Epithelial cell of proximal tubule (primary cell): ENCODE results near the gene FBXO44. TPM values are rescaled to one million over a fixed set of nuclear protein-coding genes. Genes with fewer than 3 reads are reported as not detected.
A peak's percentile ranks its signal among the peaks of the same experiment; 100 is the strongest.
"Not testable (repeated sequence)": the region's sequence is repeated elsewhere in the genome, so short reads cannot be mapped to it uniquely, and the experiment has no call there.

Experiments
- DNase-seq: peaks from one replicate; pipeline ENCODE4 v3.0.0-alpha.2; 2011; ENCODE audit warnings: low read depth
- H3K4me3 ChIP-seq: 2 replicates; pipeline ENCODE4 v1.5.1; 2011; ENCODE audit warnings: low read depth, mild to moderate bottlenecking, low read length
- total RNA-seq: library from RNA; depleted of rRNA; stranded (reverse); fragments of >200 nt; gene quantifications from 2 replicates; pipeline ENCODE4 v1.2.3, GENCODE V29; 2015
- TF ChIP-seq, protein P1 (sequence below): conservative IDR thresholded peaks from 2 replicates; pipeline ENCODE4 v1.5.1; 2012; ENCODE audit warnings: low read depth, mild to moderate bottlenecking, low read length

Gene FBXO44, protein sequence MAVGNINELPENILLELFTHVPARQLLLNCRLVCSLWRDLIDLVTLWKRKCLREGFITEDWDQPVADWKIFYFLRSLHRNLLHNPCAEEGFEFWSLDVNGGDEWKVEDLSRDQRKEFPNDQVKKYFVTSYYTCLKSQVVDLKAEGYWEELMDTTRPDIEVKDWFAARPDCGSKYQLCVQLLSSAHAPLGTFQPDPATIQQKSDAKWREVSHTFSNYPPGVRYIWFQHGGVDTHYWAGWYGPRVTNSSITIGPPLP
- 8.0 and 13.7 TPM in 2 replicates for total RNA-seq

DNA sequence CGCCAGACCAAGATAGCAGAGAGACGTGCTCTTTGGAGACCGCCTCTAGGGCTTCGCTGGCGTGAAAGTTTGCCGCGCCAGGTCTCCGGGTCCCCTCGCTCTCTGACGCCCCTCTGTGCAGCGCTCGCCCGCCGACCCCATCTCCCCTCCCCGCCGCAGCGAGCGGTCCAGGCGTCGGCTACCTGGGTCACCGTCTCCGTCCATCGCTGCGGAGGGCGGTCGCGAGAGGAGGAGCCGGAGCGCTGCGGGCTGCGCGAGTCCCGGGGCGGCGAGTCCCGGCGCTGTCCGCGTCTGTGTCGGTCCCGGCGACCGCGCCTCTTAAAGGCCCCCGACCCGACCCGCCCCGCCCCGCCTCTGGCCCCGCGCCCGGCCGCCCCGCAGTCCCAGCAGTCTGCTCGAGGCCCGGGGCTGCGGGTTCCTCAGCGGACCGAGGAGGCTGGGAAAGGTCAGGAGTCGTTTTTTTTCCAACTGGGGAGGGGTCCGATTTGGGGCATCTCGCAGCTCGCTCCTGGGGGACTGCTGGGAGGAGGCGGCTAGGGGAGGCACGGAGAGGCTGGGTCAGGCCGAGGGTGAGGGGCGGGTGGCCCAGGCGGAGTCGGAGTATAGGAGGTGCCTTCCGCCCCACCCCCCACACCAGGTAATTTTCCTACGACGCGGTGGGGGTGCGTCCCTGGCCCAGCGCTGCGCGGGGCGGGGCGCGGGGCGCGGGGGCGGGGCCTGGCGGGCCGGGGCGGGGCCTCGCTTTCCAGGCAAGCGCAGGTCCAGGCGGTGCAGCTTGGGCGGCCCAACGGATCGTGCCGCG is at the start of gene FBXO44, which contains the start of gene FBXO2:
Gene FBXO44, plus strand, starts transcription at position 741 of the 802 bp plus-strand sequence. CDS start 959 bp downstream, outside the sequence.
Gene FBXO2, minus strand, starts transcription at position 293 of the 802 bp plus-strand sequence. Its CDS starts 89 bp downstream, at position 204.
- H3K4me3 ChIP-seq: peak within 1 kb of the TSS; percentile 68
- DNase-seq: no peak
- TF ChIP-seq, protein P1, sequence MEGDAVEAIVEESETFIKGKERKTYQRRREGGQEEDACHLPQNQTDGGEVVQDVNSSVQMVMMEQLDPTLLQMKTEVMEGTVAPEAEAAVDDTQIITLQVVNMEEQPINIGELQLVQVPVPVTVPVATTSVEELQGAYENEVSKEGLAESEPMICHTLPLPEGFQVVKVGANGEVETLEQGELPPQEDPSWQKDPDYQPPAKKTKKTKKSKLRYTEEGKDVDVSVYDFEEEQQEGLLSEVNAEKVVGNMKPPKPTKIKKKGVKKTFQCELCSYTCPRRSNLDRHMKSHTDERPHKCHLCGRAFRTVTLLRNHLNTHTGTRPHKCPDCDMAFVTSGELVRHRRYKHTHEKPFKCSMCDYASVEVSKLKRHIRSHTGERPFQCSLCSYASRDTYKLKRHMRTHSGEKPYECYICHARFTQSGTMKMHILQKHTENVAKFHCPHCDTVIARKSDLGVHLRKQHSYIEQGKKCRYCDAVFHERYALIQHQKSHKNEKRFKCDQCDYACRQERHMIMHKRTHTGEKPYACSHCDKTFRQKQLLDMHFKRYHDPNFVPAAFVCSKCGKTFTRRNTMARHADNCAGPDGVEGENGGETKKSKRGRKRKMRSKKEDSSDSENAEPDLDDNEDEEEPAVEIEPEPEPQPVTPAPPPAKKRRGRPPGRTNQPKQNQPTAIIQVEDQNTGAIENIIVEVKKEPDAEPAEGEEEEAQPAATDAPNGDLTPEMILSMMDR: no peak

DNA sequence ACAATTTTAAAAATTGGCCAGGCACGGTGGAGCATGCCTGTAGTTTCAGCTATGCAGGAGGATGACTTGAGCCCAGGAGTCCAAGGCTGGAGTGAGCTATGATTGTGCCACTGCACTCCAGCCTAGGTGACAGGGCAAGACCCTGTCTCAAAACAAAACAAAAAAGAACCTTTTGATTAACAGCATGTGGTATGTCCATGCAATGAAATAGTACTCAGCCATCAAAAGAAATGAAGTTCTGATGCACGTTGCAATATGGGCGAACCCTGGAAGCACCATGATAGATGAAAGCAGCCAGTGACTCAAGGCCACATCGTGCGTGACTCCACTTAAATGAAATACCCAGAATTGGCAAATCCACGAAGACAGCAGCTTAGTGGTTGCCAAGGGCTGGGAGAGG is 47.9 kb upstream of the FBXO44 start:
- no peak for DNase-seq
- TF ChIP-seq, protein P1: no peak

DNA sequence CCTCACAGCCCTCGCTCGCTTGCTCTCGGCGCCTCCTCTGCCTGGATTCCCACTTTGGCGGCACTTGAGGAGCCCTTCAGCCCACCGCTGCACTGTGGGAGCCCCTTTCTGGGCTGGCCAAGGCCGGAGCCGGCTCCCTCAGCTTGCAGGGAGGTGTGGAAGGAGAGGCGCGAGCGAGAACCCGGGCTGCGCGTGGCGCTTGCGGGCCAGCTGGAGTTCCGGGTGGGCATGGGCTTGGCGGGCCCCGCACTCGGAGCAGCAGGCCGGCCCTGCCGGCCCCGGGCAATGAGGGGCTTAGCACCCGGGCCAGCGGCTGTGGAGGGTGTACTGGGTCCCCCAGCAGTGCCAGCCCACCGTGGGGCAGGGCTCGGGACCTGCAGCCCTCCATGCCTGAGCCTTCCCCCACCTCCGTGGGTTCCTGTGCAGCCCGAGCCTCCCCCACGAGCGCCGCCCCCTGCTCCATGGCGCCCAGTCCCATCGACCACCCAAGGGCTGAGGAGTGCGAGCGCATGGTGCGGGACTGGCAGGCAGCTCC is 46.0 kb upstream of the FBXO44 start:
- H3K4me3 ChIP-seq, DNase-seq: not testable (repeated sequence)

More for the DNA sequence above, 47.9 kb upstream of the FBXO44 start:
- no peak overlapping the region for H3K4me3 ChIP-seq

DNA sequence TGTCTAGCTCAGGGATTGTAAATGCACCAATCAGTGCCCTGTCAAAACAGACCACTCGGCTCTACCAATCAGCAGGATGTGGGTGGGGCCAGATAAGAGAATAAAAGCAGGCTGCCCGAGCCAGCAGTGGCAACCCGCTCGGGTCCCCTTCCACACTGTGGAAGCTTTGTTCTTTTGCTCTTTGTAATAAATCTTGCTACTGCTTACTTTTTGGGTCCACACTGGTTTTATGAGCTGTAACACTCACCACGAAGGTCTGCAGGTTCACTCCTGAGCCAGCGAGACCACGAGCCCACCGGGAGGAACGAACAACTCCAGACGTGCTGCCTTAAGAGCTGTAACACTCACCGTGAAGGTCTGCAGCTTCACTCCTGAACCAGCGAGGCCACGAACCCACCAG is 45.3 kb upstream of the FBXO44 start:
- H3K4me3 ChIP-seq, DNase-seq: not testable (repeated sequence)

DNA sequence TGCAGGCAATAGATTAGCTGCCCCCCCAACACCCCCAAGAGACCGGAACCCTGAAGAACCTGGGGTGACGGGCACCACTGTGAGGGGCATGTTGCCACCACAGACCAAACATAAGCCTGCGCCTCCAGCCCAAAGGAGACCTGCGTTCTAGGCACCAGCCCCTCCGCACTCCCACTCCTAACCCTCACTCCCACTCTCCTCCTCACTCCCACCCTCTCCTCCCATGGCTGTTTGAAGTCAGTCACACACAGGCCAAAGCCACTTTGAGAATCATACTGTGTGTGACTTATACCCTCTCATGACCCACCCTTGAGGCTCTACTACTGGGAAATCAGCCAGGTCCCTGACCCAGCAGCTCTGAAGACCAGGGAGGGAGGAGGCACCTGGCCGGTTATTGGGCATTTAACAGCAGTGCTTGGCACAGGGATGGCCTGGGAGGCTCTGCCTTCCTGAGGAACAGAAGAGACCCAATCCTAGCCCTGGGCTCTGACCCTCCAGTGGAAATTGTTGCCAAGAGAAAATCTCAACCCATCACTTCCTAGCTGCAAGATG is 44.0 kb upstream of the FBXO44 start:
- no peak overlapping the region for H3K4me3 ChIP-seq
- DNase-seq: no peak
- TF ChIP-seq, protein P1: no peak

DNA sequence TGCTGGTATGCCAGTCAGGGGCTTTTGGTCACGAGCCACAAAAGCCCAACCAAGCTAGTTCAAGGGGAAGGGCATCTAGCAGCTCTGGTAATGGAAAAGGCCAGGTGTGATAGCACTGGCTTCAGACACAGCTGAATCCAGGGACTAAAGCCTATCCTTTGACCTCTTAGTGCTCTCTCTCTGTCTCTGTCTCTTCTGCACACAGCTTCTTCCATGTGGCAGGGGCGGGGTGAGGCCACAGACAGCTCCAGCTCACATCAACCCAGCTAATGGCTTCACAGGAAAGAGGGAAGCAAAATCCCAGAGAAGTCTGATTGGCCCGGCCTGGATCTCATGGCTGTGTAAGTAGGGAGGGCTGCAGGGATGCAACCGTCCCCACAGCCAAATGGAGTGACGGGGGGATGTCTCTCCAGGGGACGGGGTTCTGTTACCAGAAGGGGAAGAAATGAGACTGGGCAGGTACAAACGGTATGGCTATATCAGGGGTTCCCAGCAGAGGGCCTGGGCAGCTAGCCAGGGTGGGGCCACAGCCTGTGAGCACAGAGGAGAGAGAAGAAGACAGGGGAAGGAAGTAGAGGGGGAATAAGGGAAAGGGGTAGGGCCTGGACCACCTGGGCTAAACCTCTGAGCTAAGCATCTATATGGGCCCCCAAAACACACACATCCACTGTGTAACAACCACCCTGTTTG is 42.9 kb upstream of the FBXO44 start:
- DNase-seq: no peak
- no peak overlapping the region for H3K4me3 ChIP-seq
- TF ChIP-seq, protein P1: no peak

DNA sequence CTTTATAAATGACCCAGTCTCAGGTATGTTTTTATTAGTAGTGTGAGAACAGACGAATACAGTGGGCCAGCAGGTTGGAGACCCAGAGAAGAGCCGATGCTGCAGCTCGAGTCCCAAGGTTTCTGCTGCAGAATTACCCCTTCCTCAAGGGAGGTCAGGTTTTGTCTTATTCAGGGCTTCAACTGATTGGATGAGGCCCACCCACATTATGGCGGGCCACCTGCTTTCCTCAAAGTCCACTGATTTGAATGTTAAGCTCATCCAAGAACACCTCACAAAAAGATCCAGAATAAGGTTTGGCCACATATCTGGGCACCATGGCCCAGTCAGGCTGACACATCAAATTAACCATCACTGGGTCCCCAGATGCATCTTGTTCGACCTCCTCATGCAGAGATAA is 41.3 kb upstream of the FBXO44 start:
- no peak overlapping the region for H3K4me3 ChIP-seq
- TF ChIP-seq, protein P1: no peak
- no peak for DNase-seq
